KG1 (cell line): ENCODE measurements around the gene ERICH4.
"Not testable (repeated sequence)": the region's sequence is repeated elsewhere in the genome, so short reads cannot be mapped to it uniquely, and the experiment has no call there.

Source experiments
- DNase-seq: peaks from one replicate; lab custom pipeline; 2025; lab: John Stamatoyannopoulos, UW

ERICH4 gene

GRCh38 chr19:41435376-41435775, 7.6 kb upstream of the ERICH4 start:
- DNase-seq: not testable (repeated sequence)

- no peak for DNase-seq
These were observed 6.9 kb upstream of the ERICH4 start for GRCh38 chr19:41435936-41436673.

GRCh38 chr19:41436674-41436951, 6.3 kb upstream of the ERICH4 start:
- no peak for DNase-seq

GRCh38 chr19:41437944-41438574, 4.9 kb upstream of the ERICH4 start:
- no peak for DNase-seq

- DNase-seq: peak; percentile 90
These were observed 3.3 kb upstream of the ERICH4 start, which contains the start of gene DMAC2 for GRCh38 chr19:41439441-41440222. TSS of gene DMAC2 (minus strand) at chr19:41439912. CDS start at chr19:41439899, 13 bp downstream.

- DNase-seq: no peak
These were observed 1.5 kb upstream of the ERICH4 start for GRCh38 chr19:41441321-41441945.

- DNase-seq: no peak
These were observed 978 bp downstream of the ERICH4 start for GRCh38 chr19:41443813-41444455.

- DNase-seq: no peak
These were observed 2.6 kb downstream of the ERICH4 start for GRCh38 chr19:41445575-41445974.

GRCh38 chr19:41447732-41448332, 4.9 kb downstream of the ERICH4 start:
- DNase-seq: no peak

GRCh38 chr19:41449079-41449864, 6.3 kb downstream of the ERICH4 start:
- peak; percentile 40 for DNase-seq

- DNase-seq: no peak
These were observed 6.9 kb downstream of the ERICH4 start for GRCh38 chr19:41449865-41450178.

GRCh38 chr19:41452584-41453275, 9.8 kb downstream of the ERICH4 start:
- DNase-seq: no peak

- no peak for DNase-seq
These were observed 13.0 kb downstream of the ERICH4 start for GRCh38 chr19:41455936-41456335.

GRCh38 chr19:41456342-41456918, 13.5 kb downstream of the ERICH4 start:
- no peak for DNase-seq

GRCh38 chr19:41457241-41457640, 14.3 kb downstream of the ERICH4 start:
- DNase-seq: no peak

GRCh38 chr19:41462497-41462896, 19.5 kb downstream of the ERICH4 start:
- no peak for DNase-seq

GRCh38 chr19:41463257-41464256, 20.6 kb downstream of the ERICH4 start:
- DNase-seq: not testable (repeated sequence)

GRCh38 chr19:41476583-41476982, 33.6 kb downstream of the ERICH4 start:
- DNase-seq: no peak

GRCh38 chr19:41478171-41478570, 35.2 kb downstream of the ERICH4 start:
- DNase-seq: no peak
